Measurements from ENCODE around the gene CHN1. TPM values are rescaled to one million over a fixed set of nuclear protein-coding genes. Genes with fewer than 3 reads are reported as not detected.

The CHN1 gene
- total and polyA plus RNA-seq, 3 donors from 2014 or later, result 30.1 to 47.7 (median 42.6) TPM

DNA sequence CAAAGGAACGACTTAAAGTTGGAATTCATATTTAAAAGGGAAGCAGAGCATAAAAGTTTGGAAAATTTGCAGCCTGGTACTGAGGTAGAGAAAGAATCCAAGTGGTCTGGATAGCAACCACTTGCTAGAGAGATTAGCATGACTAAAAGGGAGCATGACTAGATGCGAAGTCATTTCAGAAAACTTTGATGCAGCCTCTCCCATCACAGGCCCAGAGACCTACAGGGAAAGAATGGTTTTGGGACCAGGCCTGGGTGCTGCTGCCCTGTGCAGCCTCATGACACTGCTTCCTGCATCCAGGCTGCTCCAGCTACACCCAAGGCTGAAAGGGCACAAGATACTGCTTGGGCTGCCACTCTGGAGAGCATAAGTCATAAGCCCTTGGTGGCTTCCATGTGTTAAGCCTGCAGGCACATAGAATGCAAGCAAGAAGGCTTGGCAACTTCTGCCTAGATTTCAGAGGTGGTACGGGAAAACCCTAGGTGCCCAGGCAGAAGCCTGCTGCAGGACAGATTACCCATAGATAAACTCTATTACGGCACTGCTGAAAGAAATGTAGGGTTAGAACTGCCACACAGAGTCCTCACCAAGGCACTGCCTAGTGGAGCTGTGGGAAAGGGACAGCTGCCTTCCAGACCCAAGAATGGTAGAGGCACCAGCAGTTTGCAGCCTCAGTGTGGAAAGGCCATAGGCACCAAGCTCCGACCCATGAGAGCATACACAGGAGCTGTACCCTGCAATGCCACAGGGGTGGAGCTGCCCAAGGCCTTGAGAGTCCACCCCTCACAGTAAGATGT lies 12.6 kb upstream of the CHN1 start:
- no peak overlapping the region for H3K27ac ChIP-seq
- no peaks in the 10 kb centered on the region for H3K27me3 ChIP-seq
- no peak overlapping the region for H3K4me3 ChIP-seq
- TF ChIP-seq, protein P1, sequence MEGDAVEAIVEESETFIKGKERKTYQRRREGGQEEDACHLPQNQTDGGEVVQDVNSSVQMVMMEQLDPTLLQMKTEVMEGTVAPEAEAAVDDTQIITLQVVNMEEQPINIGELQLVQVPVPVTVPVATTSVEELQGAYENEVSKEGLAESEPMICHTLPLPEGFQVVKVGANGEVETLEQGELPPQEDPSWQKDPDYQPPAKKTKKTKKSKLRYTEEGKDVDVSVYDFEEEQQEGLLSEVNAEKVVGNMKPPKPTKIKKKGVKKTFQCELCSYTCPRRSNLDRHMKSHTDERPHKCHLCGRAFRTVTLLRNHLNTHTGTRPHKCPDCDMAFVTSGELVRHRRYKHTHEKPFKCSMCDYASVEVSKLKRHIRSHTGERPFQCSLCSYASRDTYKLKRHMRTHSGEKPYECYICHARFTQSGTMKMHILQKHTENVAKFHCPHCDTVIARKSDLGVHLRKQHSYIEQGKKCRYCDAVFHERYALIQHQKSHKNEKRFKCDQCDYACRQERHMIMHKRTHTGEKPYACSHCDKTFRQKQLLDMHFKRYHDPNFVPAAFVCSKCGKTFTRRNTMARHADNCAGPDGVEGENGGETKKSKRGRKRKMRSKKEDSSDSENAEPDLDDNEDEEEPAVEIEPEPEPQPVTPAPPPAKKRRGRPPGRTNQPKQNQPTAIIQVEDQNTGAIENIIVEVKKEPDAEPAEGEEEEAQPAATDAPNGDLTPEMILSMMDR (IDR thresholded peaks at IDR 0.05), result no peak
- no peak for TF ChIP-seq POLR2A (IDR thresholded peaks at IDR 0.05)
- intact Hi-C loops (cut with DNase I; ENCODE audit: low total_unique reads), result no loop called here
- no peaks in the 10 kb centered on the region for H3K36me3 ChIP-seq (ENCODE audit: low read depth, missing control alignments)
- WGBS, 2 donors, result 87 to 92% methylated on average over 5 of the region's 5 CpGs
- no peaks in the 10 kb centered on the region for H3K4me1 ChIP-seq
- no peaks in the 10 kb centered on the region for H3K9me3 ChIP-seq
- no peak for DNase-seq

- no peaks in the 10 kb centered on the region for H3K4me1 ChIP-seq
- no peak overlapping the region for H3K27ac ChIP-seq
- no peak for DNase-seq
- no peaks in the 10 kb centered on the region for H3K27me3 ChIP-seq
- no peaks in the 10 kb centered on the region for H3K36me3 ChIP-seq (ENCODE audit: low read depth, missing control alignments)
- TF ChIP-seq, protein P1 (IDR thresholded peaks at IDR 0.05), result no peak
- TF ChIP-seq POLR2A (IDR thresholded peaks at IDR 0.05), result no peak
- 55 to 67% methylated on average over 3 of the region's 3 CpGs for WGBS, 2 donors
- no peaks in the 10 kb centered on the region for H3K9me3 ChIP-seq
- intact Hi-C loops (cut with DNase I; ENCODE audit: low total_unique reads), result no loop called here
- H3K4me3 ChIP-seq, result no peak overlapping the region
Observed at GRCh38 chr2:175015340-175015739, 10.2 kb upstream of the CHN1 start.

DNA sequence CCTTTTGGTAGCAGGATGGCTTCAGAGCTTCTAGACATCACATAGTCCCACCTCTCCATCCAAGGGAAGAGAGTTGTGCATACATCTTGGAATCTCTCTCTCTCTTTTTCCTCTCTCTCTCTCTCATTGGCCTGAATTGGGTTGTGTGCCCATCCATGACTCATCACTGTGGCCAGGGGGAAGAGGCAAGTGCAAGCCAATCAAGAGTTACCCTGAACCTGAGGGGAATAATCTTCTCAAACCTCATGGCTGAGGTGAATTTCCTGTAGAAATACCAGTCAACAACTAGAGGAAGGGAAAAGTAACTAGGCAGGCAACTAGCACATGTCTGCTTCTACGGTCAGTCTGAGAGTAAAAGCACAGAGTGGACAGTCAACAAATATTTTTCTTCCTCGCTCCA lies 7.3 kb upstream of the CHN1 start:
- no peak for DNase-seq
- intact Hi-C loops (cut with DNase I; ENCODE audit: low total_unique reads), result no loop called here
- WGBS, 2 donors, result 88 to 95% methylated on average over 2 of the region's 2 CpGs
- no peak overlapping the region for H3K27ac ChIP-seq
- H3K27me3 ChIP-seq, result no peaks in the 10 kb centered on the region
- H3K36me3 ChIP-seq (ENCODE audit: low read depth, missing control alignments), result no peaks in the 10 kb centered on the region
- H3K9me3 ChIP-seq, result no peaks in the 10 kb centered on the region
- TF ChIP-seq POLR2A (IDR thresholded peaks at IDR 0.05), result no peak
- TF ChIP-seq, protein P1 (IDR thresholded peaks at IDR 0.05), result no peak
- H3K4me3 ChIP-seq, result no peak overlapping the region
- H3K4me1 ChIP-seq, result no peaks in the 10 kb centered on the region

- Histone ChIP-seq H3K27me3 (no peaks in the 10 kb centered on the region), H3K36me3 (ENCODE audit: low read depth, missing control alignments) (no peaks in the 10 kb centered on the region), H3K27ac (no peak overlapping the region), H3K4me1 (no peaks in the 10 kb centered on the region), H3K4me3 (no peak overlapping the region), H3K9me3 (no peaks in the 10 kb centered on the region)
- WGBS, 2 donors, result 27 to 39% methylated on average over 1 of the region's 1 CpG
- intact Hi-C loops (cut with DNase I; ENCODE audit: low total_unique reads), result no loop called here
- no peak for DNase-seq
- no peak for TF ChIP-seq POLR2A (IDR thresholded peaks at IDR 0.05)
- TF ChIP-seq, protein P1 (IDR thresholded peaks at IDR 0.05), result no peak
Observed at GRCh38 chr2:175011505-175011904, 6.3 kb upstream of the CHN1 start.

DNA sequence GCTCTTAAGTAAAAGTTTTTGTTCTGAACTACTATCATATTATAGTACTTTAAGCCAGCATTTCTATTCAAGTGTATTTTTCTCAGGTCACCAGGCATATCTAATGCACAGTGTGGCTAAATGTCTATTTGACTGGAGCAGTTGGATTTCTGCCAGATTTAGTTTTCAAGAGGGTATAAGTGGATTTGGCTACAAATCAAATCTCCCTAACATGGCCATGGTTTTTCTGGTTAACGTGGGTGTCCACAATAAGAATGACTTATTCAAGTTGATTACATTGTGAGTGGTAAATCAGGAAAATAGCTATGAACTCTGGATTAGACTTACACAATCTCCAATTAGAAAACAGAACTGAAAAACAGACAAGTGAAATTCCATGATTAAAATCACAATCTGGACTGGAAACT lies 5.7 kb upstream of the CHN1 start:
- no peaks in the 10 kb centered on the region for H3K27me3 ChIP-seq
- intact Hi-C loops (cut with DNase I; ENCODE audit: low total_unique reads), result no loop called here
- no peaks in the 10 kb centered on the region for H3K4me1 ChIP-seq
- H3K9me3 ChIP-seq, result no peaks in the 10 kb centered on the region
- no peaks in the 10 kb centered on the region for H3K36me3 ChIP-seq (ENCODE audit: low read depth, missing control alignments)
- TF ChIP-seq, protein P1 (IDR thresholded peaks at IDR 0.05), result no peak
- TF ChIP-seq POLR2A (IDR thresholded peaks at IDR 0.05), result no peak
- WGBS, 2 donors, result 45 to 62% methylated on average over 1 of the region's 1 CpG
- no peak overlapping the region for H3K4me3 ChIP-seq
- no peak overlapping the region for H3K27ac ChIP-seq
- no peak for DNase-seq

All from testis (tissue), 3 donors.